Vagina (tissue), 2 donors: ENCODE measurements around the gene MED31.

ENCODE experiments used
- CTCF ChIP-seq, 3 experiments: fragments of 450-650 bp in 2 of 3; fragments of 200-600 bp in 1 of 3; sonication (generic) in 1 of 3; IDR thresholded peaks; one replicate each; pipeline ENCODE4 v1.5.1; 2017 to 2019; ENCODE audit warnings: antibody characterized with exemption in 3 of 3, mild to moderate bottlenecking in 2 of 3, moderate library complexity in 2 of 3
- POLR2A ChIP-seq, 2 donors: fragments of 450-650 bp; IDR thresholded peaks; one replicate each; pipeline ENCODE4 v1.6.1; 2017; ENCODE audit warnings: antibody characterized with exemption in 2 of 2, mild to moderate bottlenecking in 2 of 2, moderate library complexity in 2 of 2
- POLR2AphosphoS5 ChIP-seq, 2 donors: sonication (generic); formaldehyde crosslinking; IDR thresholded peaks; one replicate each; pipeline ENCODE4 v1.9.0; 2017; ENCODE audit warnings: antibody characterized with exemption in 2 of 2, mild to moderate bottlenecking in 2 of 2, low read depth in 1 of 2; ENCODE audit not compliant: insufficient read depth in 1 of 2

- TF ChIP-seq CTCF (IDR thresholded peaks at IDR 0.05) = no peak
- no peak for TF ChIP-seq POLR2A (IDR thresholded peaks at IDR 0.05)
- no peak for TF ChIP-seq POLR2AphosphoS5 (IDR thresholded peaks at IDR 0.05; ENCODE audit: insufficient read depth in 1 of 2, low read depth in 1 of 2)
These were observed 27.8 kb upstream of the MED31 start for GRCh38 chr17:6679241-6679640.
